ENCODE results near the gene SLC27A3. TPM values are rescaled to one million over a fixed set of nuclear protein-coding genes. Genes with fewer than 3 reads are reported as not detected.

Gene SLC27A3
- total and polyA plus RNA-seq, 11 donors = 7.9 to 37.1 (median 11.0) TPM

- intact Hi-C loops (cut with DNase I) = loop anchor here in 7 of 10 donors (5.0 to 10.0 kb wide), 5 partner anchors 151 to 481 kb away; partner anchors contain the start of genes DENND4B (in 4 of the 7), CREB3L4 (in 1 of the 7), CRTC2 (in 1 of the 7) and HAX1 (in 1 of the 7)
- WGBS, 4 donors = 82 to 90% (median 89%) methylated on average over 12 of the region's 12 CpGs
- no peak for DNase-seq
- H3K9me3 ChIP-seq = no peaks in the 10 kb centered on the region
- TF ChIP-seq CTCF (IDR thresholded peaks at IDR 0.05) (no peak), POLR2A (IDR thresholded peaks at IDR 0.05) (no peak)
- no peak for ATAC-seq
- no peak overlapping the region for H3K4me3 ChIP-seq
- peaks cover 0 to 37% (median 18%) of the 10 kb centered on the region in 12 donors for H3K4me1 ChIP-seq
- no peaks in the 10 kb centered on the region for H3K36me3 ChIP-seq
- no peaks in the 10 kb centered on the region for H3K27me3 ChIP-seq
- H3K27ac ChIP-seq = no peak overlapping the region
Measured at GRCh38 chr1:153793973-153794615, 18.9 kb downstream of the SLC27A3 start.

- peak in 1 of 5 donors; percentile 61 for DNase-seq
- intact Hi-C loops (cut with DNase I) = loop anchor here in 9 of 10 donors (5.0 to 10.0 kb wide), 7 partner anchors 150 to 480 kb away; partner anchors contain the start of genes DENND4B (in 5 of the 9), HAX1 (in 2 of the 9), RAB13 (in 2 of the 9) and CREB3L4 (in 1 of the 9)
- Histone ChIP-seq H3K4me1 (peaks cover 0 to 30% (median 12%) of the 10 kb centered on the region in 12 donors), H3K4me3 (no peak overlapping the region), H3K9me3 (no peaks in the 10 kb centered on the region), H3K27ac (no peak overlapping the region), H3K27me3 (no peaks in the 10 kb centered on the region), H3K36me3 (peaks cover 0 to 2% (median 0%) of the 10 kb centered on the region in 9 donors)
- no peak for TF ChIP-seq POLR2A (IDR thresholded peaks at IDR 0.05)
- TF ChIP-seq CTCF (IDR thresholded peaks at IDR 0.05) = no peak
- ATAC-seq = no peak
- WGBS, 4 donors = 56 to 70% (median 69%) methylated on average over 4 to 14 of the region's 14 CpGs
Measured at GRCh38 chr1:153794624-153795329, 19.6 kb downstream of the SLC27A3 start.

DNA sequence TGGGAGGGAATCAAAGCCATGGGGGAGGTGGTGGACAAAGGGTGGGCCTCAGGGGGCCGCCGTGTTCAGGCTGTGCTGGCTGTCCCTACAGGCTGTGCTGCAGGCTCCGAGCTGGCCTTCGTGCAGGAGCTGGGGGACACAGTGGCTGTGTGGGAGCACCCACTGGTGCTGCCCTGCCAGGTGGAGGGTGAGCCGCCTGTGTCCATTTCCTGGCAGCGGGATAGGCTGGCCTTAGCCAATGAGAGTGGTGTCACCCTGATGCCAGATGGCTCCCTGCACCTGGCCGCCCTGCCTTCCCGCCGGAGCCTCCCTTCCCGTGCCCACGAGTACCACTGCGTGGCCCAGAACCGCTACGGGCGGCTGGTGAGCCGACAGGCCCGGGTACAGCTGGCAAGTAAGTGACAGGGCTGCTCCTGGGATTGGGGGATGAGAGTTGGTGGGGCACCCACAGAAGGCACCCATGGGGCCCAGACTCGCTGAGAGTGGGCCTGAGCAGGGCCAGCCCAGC is 20.2 kb downstream of the SLC27A3 start:
- H3K4me1 ChIP-seq = peaks cover 0 to 24% (median 8%) of the 10 kb centered on the region in 12 donors
- ATAC-seq = no peak
- no peaks in the 10 kb centered on the region for H3K9me3 ChIP-seq
- DNase-seq = peak in 1 of 5 donors; percentile 55
- TF ChIP-seq POLR2A (IDR thresholded peaks at IDR 0.05) (no peak), CTCF (IDR thresholded peaks at IDR 0.05) (no peak)
- H3K27me3 ChIP-seq = no peaks in the 10 kb centered on the region
- H3K36me3 ChIP-seq = peaks cover 0 to 2% (median 0%) of the 10 kb centered on the region in 9 donors
- no peak overlapping the region for H3K27ac ChIP-seq
- intact Hi-C loops (cut with DNase I) = loop anchor here in 7 of 10 donors (5.0 to 10.0 kb wide), 6 partner anchors 149 to 479 kb away; partner anchors contain the start of genes DENND4B (in 5 of the 7), HAX1 (in 2 of the 7), CRTC2 (in 1 of the 7) and RAB13 (in 1 of the 7)
- H3K4me3 ChIP-seq = no peak overlapping the region
- 77 to 85% (median 82%) methylated on average over 13 to 18 of the region's 18 CpGs for whole genome bisulfite sequencing, 4 donors

All from heart left ventricle (tissue), 16 donors.